DND-41 (cell line): ENCODE measurements around the gene TENT4B.

Source experiments
- ATAC-seq: fragments of 200-7000 bp; cut with Tn5 transposase; 3 replicates; pipeline ENCODE4 v1.9.1; 2021; ENCODE audit warnings: low read depth; ENCODE audit not compliant: insufficient read depth
- DNase-seq: peaks from one replicate; pipeline ENCODE4 v3.0.0-alpha.2; 2020
- H2AFZ ChIP-seq: 2 replicates; pipeline ENCODE4 v1.6.0; 2012; ENCODE audit warnings: low read depth, low read length
- H3K27ac ChIP-seq: 2 replicates; pipeline ENCODE4 v1.5.1; 2012; ENCODE audit warnings: low read length, inconsistent platforms
- H3K27me3 ChIP-seq: fragments of 200-600 bp; sonication (generic); 2 replicates; pipeline ENCODE4 v1.6.0; 2012; ENCODE audit warnings: low read length, mild to moderate bottlenecking, inconsistent platforms; ENCODE audit not compliant: insufficient read depth, poor library complexity
- H3K36me3 ChIP-seq: 2 replicates; pipeline ENCODE4 v1.5.1; 2012; ENCODE audit warnings: low read length, inconsistent platforms; ENCODE audit not compliant: insufficient read depth
- H3K4me1 ChIP-seq: 2 replicates; pipeline ENCODE4 v1.5.1; 2012; ENCODE audit warnings: mild to moderate bottlenecking, low read length; ENCODE audit not compliant: insufficient read depth
- H3K4me2 ChIP-seq: 2 replicates; pipeline ENCODE4 v1.6.0; 2012; ENCODE audit warnings: mild to moderate bottlenecking, moderate library complexity, low read length, inconsistent platforms; ENCODE audit not compliant: insufficient read depth
- H3K4me3 ChIP-seq, 2 experiments: fragments of 200-600 bp in 1 of 2; shearing (Covaris generic) in 1 of 2; 2 replicates each; pipeline ENCODE4 v1.5.1; 2012 to 2016; ENCODE audit warnings: inconsistent platforms in 2 of 2, low read length in 2 of 2, mild to moderate bottlenecking in 2 of 2, low read depth in 1 of 2, moderate library complexity in 1 of 2
- H3K79me2 ChIP-seq: 2 replicates; pipeline ENCODE4 v1.6.0; 2012; ENCODE audit warnings: low read length, inconsistent platforms; ENCODE audit not compliant: insufficient read depth
- H3K9ac ChIP-seq: 2 replicates; pipeline ENCODE4 v1.6.0; 2012; ENCODE audit warnings: low read depth, mild to moderate bottlenecking, inconsistent platforms, low read length, moderate library complexity
- H3K9me3 ChIP-seq: 2 replicates; pipeline ENCODE4 v1.5.1; 2012; ENCODE audit warnings: low read length, moderate library complexity, mild to moderate bottlenecking, inconsistent platforms; ENCODE audit not compliant: insufficient read depth, severe bottlenecking
- H4K20me1 ChIP-seq: 2 replicates; pipeline ENCODE4 v1.6.0; 2012; ENCODE audit warnings: low read length; ENCODE audit not compliant: insufficient read depth
- CTCF ChIP-seq: IDR thresholded peaks from 2 replicates; pipeline ENCODE4 v1.5.1; 2012; ENCODE audit warnings: borderline replicate concordance, low read length, moderate library complexity, mild to moderate bottlenecking; ENCODE audit not compliant: poor library complexity, severe bottlenecking; ENCODE audit errors: extremely low read depth
- EZH2 ChIP-seq: IDR thresholded peaks from 3 replicates; pipeline ENCODE4 v1.6.1; 2012; ENCODE audit warnings: borderline replicate concordance, low read depth, mild to moderate bottlenecking, moderate library complexity, low read length, inconsistent platforms; ENCODE audit not compliant: severe bottlenecking

TENT4B gene

GRCh38 chr16:50244140-50244503 lies 91.0 kb downstream of the TENT4B start:
- no peaks in the 10 kb centered on the region for H4K20me1 ChIP-seq
- H3K27me3 ChIP-seq = peaks cover 20% of the 10 kb centered on the region
- TF ChIP-seq EZH2 = no peak
- no peak for TF ChIP-seq CTCF
- H3K36me3 ChIP-seq = no peaks in the 10 kb centered on the region
- H3K9me3 ChIP-seq = no peaks in the 10 kb centered on the region
- H3K79me2 ChIP-seq = no peaks in the 10 kb centered on the region
- H3K27ac ChIP-seq = no peak overlapping the region
- peaks cover 10% of the 10 kb centered on the region for H3K4me1 ChIP-seq
- H2AFZ ChIP-seq = no peak overlapping the region
- no peak overlapping the region for H3K4me2 ChIP-seq
- ATAC-seq (no peak), DNase-seq (no peak)
- H3K9ac ChIP-seq = no peak overlapping the region
- H3K4me3 ChIP-seq = no peak overlapping the region

GRCh38 chr16:50244504-50245416 lies 91.7 kb downstream of the TENT4B start:
- TF ChIP-seq CTCF = no peak
- no peak for TF ChIP-seq EZH2
- no peak overlapping the region for H2AFZ ChIP-seq
- no peaks in the 10 kb centered on the region for H4K20me1 ChIP-seq
- peaks cover 20% of the 10 kb centered on the region for H3K27me3 ChIP-seq
- H3K4me2 ChIP-seq = peak overlapping the region; percentile 58; the same call in 1 of the 2 replicates
- no peaks in the 10 kb centered on the region for H3K9me3 ChIP-seq
- no peak overlapping the region for H3K9ac ChIP-seq
- no peaks in the 10 kb centered on the region for H3K79me2 ChIP-seq
- no peak for DNase-seq
- H3K36me3 ChIP-seq = no peaks in the 10 kb centered on the region
- H3K27ac ChIP-seq = no peak overlapping the region
- peaks cover 10% of the 10 kb centered on the region for H3K4me1 ChIP-seq
- no peak overlapping the region for H3K4me3 ChIP-seq
- ATAC-seq = no peak

- H3K4me1 ChIP-seq = peaks cover 10% of the 10 kb centered on the region
- H3K79me2 ChIP-seq = no peaks in the 10 kb centered on the region
- peaks cover 20% of the 10 kb centered on the region for H3K27me3 ChIP-seq
- TF ChIP-seq CTCF = no peak
- no peak for TF ChIP-seq EZH2
- no peak overlapping the region for H3K27ac ChIP-seq
- peak; percentile 71 for ATAC-seq
- no peaks in the 10 kb centered on the region for H3K36me3 ChIP-seq
- peak overlapping the region; percentile 58 for H3K4me2 ChIP-seq
- no peaks in the 10 kb centered on the region for H3K9me3 ChIP-seq
- H2AFZ ChIP-seq = peak overlapping the region; percentile 60; the same call in 1 of the 2 replicates
- 0 out of 4 replicates have a peak overlapping the region, but pooled peaks of 1 of the 2 experiments have one; percentile 20 for H3K4me3 ChIP-seq
- DNase-seq = peak; percentile 37
- 0 out of 2 replicates have a peak overlapping the region, but pooled peaks have one; percentile 15 for H3K9ac ChIP-seq
- no peaks in the 10 kb centered on the region for H4K20me1 ChIP-seq
Measured at GRCh38 chr16:50245417-50246298, 92.6 kb downstream of the TENT4B start.
